Activated CD4-positive, alpha-beta memory T cell treated with anti-CD3 and anti-CD28 coated beads for 36 hours (primary cell): ENCODE results near the gene IGSF11. TPM values are rescaled to one million over a fixed set of nuclear protein-coding genes. Genes with fewer than 3 reads are reported as not detected.

Source experiments
- CTCF ChIA-PET: fragments of 350-600 bp; sonication (Branson Sonifier 250); formaldehyde crosslinking; loops from one replicate; lab custom pipeline; 2021; ENCODE audit warnings: antibody characterized with exemption, inconsistent platforms; lab: Charles Lee
- POLR2A ChIA-PET: fragments of 350-600 bp; sonication (Branson Sonifier 250); formaldehyde crosslinking; loops from one replicate; lab custom pipeline; 2021; ENCODE audit warnings: antibody characterized with exemption; lab: Charles Lee
- DNase-seq: peaks from one replicate; pipeline ENCODE4 v3.0.0-alpha.2; 2020
- H3K27ac Mint-ChIP-seq: one replicate; pipeline ENCODE4 v1.8.0; 2021; ENCODE audit warnings: mixed read lengths
- H3K27me3 Mint-ChIP-seq: one replicate; pipeline ENCODE4 v1.8.0; 2021; ENCODE audit warnings: mixed read lengths
- H3K36me3 Mint-ChIP-seq: one replicate; pipeline ENCODE4 v1.8.0; 2021; ENCODE audit warnings: mixed read lengths
- H3K4me1 Mint-ChIP-seq: one replicate; pipeline ENCODE4 v1.8.0; 2021; ENCODE audit warnings: low read depth, mixed read lengths
- H3K4me3 Mint-ChIP-seq: one replicate; pipeline ENCODE4 v1.8.0; 2021; ENCODE audit warnings: mild to moderate bottlenecking, mixed read lengths
- H3K9me3 Mint-ChIP-seq: one replicate; pipeline ENCODE4 v1.8.0; 2021; ENCODE audit warnings: mixed read lengths
- intact Hi-C: fragments of 100-400 bp; cut with micrococcal nuclease; formaldehyde crosslinking; loops from one replicate; pipeline ENCODE4 v1.15.1; 2023
- total RNA-seq, 2 experiments: library from RNA; stranded (reverse); gene quantifications; one replicate each; pipeline ENCODE4 v1.2.3, GENCODE V29; 2021

IGSF11 gene
- total RNA-seq, 2 experiments from 2014 or later, result 0.14 to 0.15 TPM

GRCh38 chr3:118942671-118943070 lies 92.0 kb downstream of the IGSF11 start:
- H3K36me3 Mint-ChIP-seq, result no peaks in the 10 kb centered on the region
- H3K4me1 Mint-ChIP-seq, result peaks cover 27% of the 10 kb centered on the region
- ChIA-PET CTCF (interaction anchor here (0.6 to 1.6 kb wide), 3 partner anchors 13 to 92 kb away, joined by 3 to 7 read pairs (median 3); partner anchors contain the start of gene IGSF11), POLR2A (no interaction called here)
- no peak overlapping the region for H3K4me3 Mint-ChIP-seq
- no peak for DNase-seq
- no peaks in the 10 kb centered on the region for H3K9me3 Mint-ChIP-seq
- H3K27ac Mint-ChIP-seq, result no peak overlapping the region
- H3K27me3 Mint-ChIP-seq, result no peaks in the 10 kb centered on the region
- intact Hi-C loops, result no loop called here

DNA sequence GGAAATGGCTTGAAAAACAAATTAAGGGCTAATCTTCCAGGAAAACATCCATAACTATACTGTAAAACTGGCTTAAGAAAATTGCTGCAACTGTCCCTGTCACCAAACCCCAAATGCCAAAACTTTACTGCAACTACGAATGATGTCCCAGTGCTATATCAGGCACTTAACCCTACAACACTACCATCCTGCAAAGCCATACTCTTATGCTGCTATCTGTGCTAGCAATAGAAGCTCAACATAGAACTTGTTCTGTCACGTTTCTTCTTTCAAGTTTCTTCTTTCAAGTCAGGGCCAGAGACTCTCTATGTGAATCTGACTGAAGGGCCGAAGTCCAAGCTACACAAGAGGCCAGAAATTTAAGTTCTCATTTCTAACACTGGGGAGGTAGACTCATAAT lies 92.5 kb downstream of the IGSF11 start:
- Mint-ChIP-seq H3K27me3 (no peaks in the 10 kb centered on the region), H3K27ac (no peak overlapping the region)

DNA sequence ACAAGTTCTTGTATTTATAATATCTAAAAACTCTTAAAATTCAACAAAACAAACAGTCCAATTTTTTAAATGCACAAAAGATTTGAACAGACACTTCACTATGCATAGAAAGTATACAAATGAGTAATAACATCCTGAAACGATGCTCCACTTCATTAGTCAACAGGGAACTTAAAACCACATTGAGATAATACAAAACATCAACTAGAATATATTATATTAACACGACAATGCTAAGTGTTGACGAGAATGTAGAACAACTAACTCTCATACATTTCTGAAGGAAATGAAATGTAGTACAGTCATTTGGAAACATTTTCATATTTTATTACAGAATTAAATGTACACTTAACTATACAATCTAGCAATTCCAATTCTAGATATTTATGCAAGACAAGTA lies 93.4 kb downstream of the IGSF11 start:
- Mint-ChIP-seq H3K4me1 (peaks cover 25% of the 10 kb centered on the region), H3K27ac (no peak overlapping the region), H3K9me3 (no peaks in the 10 kb centered on the region), H3K36me3 (no peaks in the 10 kb centered on the region), H3K4me3 (no peak overlapping the region), H3K27me3 (no peaks in the 10 kb centered on the region)
- DNase-seq, result no peak
- intact Hi-C loops, result no loop called here
- ChIA-PET CTCF (interaction anchor here (1.6 kb wide), 1 partner anchor 57 kb away, joined by 7 read pairs; no protein-coding TSS in a partner anchor), POLR2A (no interaction called here)

More for the DNA sequence above, 92.5 kb downstream of the IGSF11 start:
- no peaks in the 10 kb centered on the region for H3K36me3 Mint-ChIP-seq
- H3K4me3 Mint-ChIP-seq, result no peak overlapping the region
- POLR2A ChIA-PET, result no interaction called here
- H3K9me3 Mint-ChIP-seq, result no peaks in the 10 kb centered on the region
- no peak for DNase-seq
- intact Hi-C loops, result no loop called here
- CTCF ChIA-PET, result interaction anchor here (0.6 to 1.6 kb wide), 2 partner anchors 58 to 92 kb away, joined by 3 to 7 read pairs; partner anchors contain the start of gene IGSF11
- H3K4me1 Mint-ChIP-seq, result peaks cover 27% of the 10 kb centered on the region

GRCh38 chr3:118938183-118938961 lies 96.3 kb downstream of the IGSF11 start:
- DNase-seq, result no peak
- no peaks in the 10 kb centered on the region for H3K9me3 Mint-ChIP-seq
- intact Hi-C loops, result no loop called here
- H3K27ac Mint-ChIP-seq, result no peak overlapping the region
- ChIA-PET POLR2A (no interaction called here), CTCF (interaction anchor here (1.5 kb wide), 1 partner anchor 96 kb away, joined by 3 read pairs; the partner anchor contains the start of gene IGSF11)
- peaks cover 23% of the 10 kb centered on the region for H3K4me1 Mint-ChIP-seq
- H3K36me3 Mint-ChIP-seq, result no peaks in the 10 kb centered on the region
- H3K27me3 Mint-ChIP-seq, result no peaks in the 10 kb centered on the region
- no peak overlapping the region for H3K4me3 Mint-ChIP-seq

DNA sequence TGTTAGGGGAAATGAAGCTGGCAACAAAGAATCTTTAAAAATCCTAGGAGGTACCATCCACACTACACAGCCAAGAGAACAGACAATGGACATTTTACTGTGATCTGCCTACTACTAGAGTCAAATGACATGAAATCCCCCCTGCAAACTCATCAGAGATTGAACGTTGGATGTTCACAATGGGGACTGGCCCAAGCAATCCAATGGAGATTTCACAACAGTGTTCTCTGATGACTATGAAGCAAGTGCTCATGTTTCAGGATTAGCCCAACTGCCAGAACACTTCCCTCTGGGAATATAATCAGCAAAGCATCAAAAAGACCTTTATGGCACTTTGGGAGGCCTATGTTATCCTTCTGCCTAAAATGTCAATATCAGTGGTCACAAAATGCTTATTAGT lies 97.8 kb downstream of the IGSF11 start:
- intact Hi-C loops, result no loop called here
- CTCF ChIA-PET, result no interaction called here
- Mint-ChIP-seq H3K4me1 (peaks cover 10% of the 10 kb centered on the region), H3K27ac (no peak overlapping the region), H3K27me3 (no peaks in the 10 kb centered on the region), H3K4me3 (no peak overlapping the region), H3K36me3 (no peaks in the 10 kb centered on the region), H3K9me3 (no peaks in the 10 kb centered on the region)
- no peak for DNase-seq
- POLR2A ChIA-PET, result no interaction called here

DNA sequence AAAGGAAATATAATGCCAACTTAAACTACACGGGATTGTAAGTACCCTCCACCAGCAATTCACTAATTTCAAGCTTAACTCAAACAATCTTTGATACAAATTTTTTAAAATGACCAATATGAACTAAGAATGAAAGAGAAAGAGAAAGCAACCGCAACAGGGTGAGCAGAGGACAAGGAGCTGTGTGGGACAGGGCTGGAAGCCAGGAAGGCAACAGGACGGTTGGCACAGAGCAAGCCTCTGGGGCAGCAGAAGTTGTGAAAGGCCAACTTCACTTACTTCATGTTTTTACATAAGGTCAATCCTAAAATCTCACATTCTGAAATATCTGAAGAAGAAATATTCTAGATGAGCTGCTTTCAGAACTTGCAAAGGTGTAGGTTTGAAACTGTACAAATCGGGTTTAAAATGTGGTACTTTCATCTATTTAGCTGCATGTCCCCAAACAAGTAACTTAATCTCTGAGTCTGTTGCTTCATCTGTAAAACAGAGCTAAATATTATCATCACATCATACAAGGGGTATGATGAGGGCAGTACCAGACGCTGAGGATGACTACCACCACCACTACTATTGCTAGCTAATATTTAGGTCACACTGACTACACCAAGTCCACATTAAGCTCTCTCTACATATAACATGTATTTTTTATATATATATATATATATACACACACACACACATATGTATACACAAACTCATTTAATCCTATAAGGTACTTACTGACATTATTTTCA lies 101.7 kb downstream of the IGSF11 start:
- ChIA-PET CTCF (interaction anchor here (0.7 to 1.6 kb wide), 3 partner anchors 48 to 101 kb away, joined by 3 to 9 read pairs (median 6); partner anchors contain the start of gene IGSF11), POLR2A (no interaction called here)
- DNase-seq, result no peak
- Mint-ChIP-seq H3K4me3 (no peak overlapping the region), H3K36me3 (no peaks in the 10 kb centered on the region), H3K27ac (no peak overlapping the region), H3K4me1 (no peaks in the 10 kb centered on the region), H3K27me3 (no peaks in the 10 kb centered on the region), H3K9me3 (no peaks in the 10 kb centered on the region)
- intact Hi-C loops, result no loop called here

GRCh38 chr3:118931996-118932395 lies 102.7 kb downstream of the IGSF11 start:
- H3K4me3 Mint-ChIP-seq, result no peak overlapping the region
- intact Hi-C loops, result no loop called here
- no peaks in the 10 kb centered on the region for H3K27me3 Mint-ChIP-seq
- no peaks in the 10 kb centered on the region for H3K4me1 Mint-ChIP-seq
- no peak overlapping the region for H3K27ac Mint-ChIP-seq
- no peak for DNase-seq
- H3K9me3 Mint-ChIP-seq, result no peaks in the 10 kb centered on the region
- H3K36me3 Mint-ChIP-seq, result no peaks in the 10 kb centered on the region
- CTCF ChIA-PET, result interaction anchor here (1.6 kb wide), 1 partner anchor 47 kb away, joined by 6 read pairs; no protein-coding TSS in a partner anchor
- POLR2A ChIA-PET, result no interaction called here

DNA sequence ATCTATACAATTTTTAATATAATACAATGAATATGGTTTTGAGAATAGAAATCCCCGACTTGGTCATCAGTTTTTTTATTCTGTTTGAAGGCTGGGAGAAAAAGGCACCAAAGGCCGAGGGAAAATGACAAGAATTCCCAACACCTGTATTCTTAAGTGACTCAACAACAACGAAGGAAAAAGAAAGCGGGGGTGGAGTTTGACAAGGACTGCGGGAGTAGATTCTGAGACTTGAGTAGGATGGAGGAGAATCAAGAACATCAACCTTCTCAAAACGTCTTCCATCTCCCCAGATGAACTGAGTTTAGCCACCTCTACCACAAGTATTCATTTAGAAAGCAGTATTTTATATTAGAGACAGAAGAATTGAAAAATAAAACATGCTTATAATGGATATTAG lies 107.2 kb downstream of the IGSF11 start:
- Mint-ChIP-seq H3K4me3 (no peak overlapping the region), H3K36me3 (no peaks in the 10 kb centered on the region), H3K4me1 (no peaks in the 10 kb centered on the region), H3K9me3 (no peaks in the 10 kb centered on the region), H3K27ac (no peak overlapping the region), H3K27me3 (no peaks in the 10 kb centered on the region)
- DNase-seq, result no peak
- CTCF ChIA-PET, result no interaction called here
- intact Hi-C loops, result no loop called here
- POLR2A ChIA-PET, result no interaction called here

DNA sequence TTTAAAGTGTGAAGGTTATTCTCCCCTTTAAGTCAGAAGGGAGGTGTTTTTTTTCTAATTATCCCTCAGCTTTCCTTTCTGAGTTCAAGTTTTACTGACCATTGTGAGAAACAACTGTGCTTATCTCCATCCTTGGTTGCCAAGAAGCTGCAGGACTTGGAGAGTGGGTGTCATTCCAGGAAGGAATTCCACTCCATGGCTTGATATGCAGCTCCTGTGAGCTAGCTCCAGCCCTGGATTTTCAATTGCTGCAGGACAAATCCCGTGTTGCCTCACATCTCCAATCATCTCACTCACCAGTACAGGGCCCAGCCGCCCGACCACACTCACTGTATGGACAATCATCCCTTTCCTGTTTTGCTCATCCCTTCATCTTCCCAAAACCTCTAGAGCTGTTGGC lies 122.5 kb downstream of the IGSF11 start:
- ChIA-PET CTCF (interaction anchor here (0.9 to 1.4 kb wide), 2 partner anchors 28 to 30 kb away, joined by 4 to 5 read pairs; no protein-coding TSS in a partner anchor), POLR2A (no interaction called here)
- Mint-ChIP-seq H3K4me3 (no peak overlapping the region), H3K9me3 (no peaks in the 10 kb centered on the region), H3K36me3 (no peaks in the 10 kb centered on the region), H3K27me3 (peaks cover 3% of the 10 kb centered on the region), H3K27ac (no peak overlapping the region), H3K4me1 (no peaks in the 10 kb centered on the region)
- DNase-seq, result no peak
- intact Hi-C loops, result no loop called here

- peaks cover 3% of the 10 kb centered on the region for H3K27me3 Mint-ChIP-seq
- intact Hi-C loops, result no loop called here
- no peak overlapping the region for H3K4me3 Mint-ChIP-seq
- no peak for DNase-seq
- ChIA-PET POLR2A (no interaction called here), CTCF (interaction anchor here (1.3 kb wide), 1 partner anchor 28 kb away, joined by 3 read pairs; no protein-coding TSS in a partner anchor)
- H3K4me1 Mint-ChIP-seq, result no peaks in the 10 kb centered on the region
- H3K27ac Mint-ChIP-seq, result no peak overlapping the region
- no peaks in the 10 kb centered on the region for H3K36me3 Mint-ChIP-seq
- H3K9me3 Mint-ChIP-seq, result no peaks in the 10 kb centered on the region
Observed at GRCh38 chr3:118910332-118910731, 124.3 kb downstream of the IGSF11 start.

DNA sequence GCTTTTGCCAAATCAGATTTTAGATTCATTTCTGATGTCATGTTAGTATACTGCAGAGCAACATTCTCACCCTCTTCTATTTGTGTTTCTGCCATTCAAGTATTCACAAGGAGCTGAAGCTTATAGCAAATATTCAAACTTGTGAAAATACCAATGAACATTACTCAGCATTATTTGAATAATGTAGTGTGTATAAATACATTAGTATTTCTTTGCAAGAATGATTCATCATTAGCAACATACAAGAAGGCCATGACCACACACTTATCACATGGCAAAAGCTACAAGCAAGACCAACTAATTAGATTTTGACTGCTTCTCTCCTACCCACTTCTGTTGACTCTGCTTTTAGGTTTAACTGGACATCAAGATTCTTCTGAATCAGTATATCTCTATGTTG lies 124.9 kb downstream of the IGSF11 start:
- CTCF ChIA-PET, result interaction anchor here (1.3 kb wide), 1 partner anchor 28 kb away, joined by 3 read pairs; no protein-coding TSS in a partner anchor
- POLR2A ChIA-PET, result no interaction called here
- DNase-seq, result no peak
- Mint-ChIP-seq H3K27ac (no peak overlapping the region), H3K4me3 (no peak overlapping the region), H3K36me3 (no peaks in the 10 kb centered on the region), H3K4me1 (no peaks in the 10 kb centered on the region), H3K27me3 (peaks cover 3% of the 10 kb centered on the region), H3K9me3 (no peaks in the 10 kb centered on the region)
- intact Hi-C loops, result no loop called here

GRCh38 chr3:118907909-118908308 lies 126.7 kb downstream of the IGSF11 start:
- intact Hi-C loops, result no loop called here
- CTCF ChIA-PET, result interaction anchor here (1.0 to 1.5 kb wide), 2 partner anchors 25 to 128 kb away, joined by 3 to 4 read pairs; no protein-coding TSS in a partner anchor
- Mint-ChIP-seq H3K27me3 (peaks cover 3% of the 10 kb centered on the region), H3K4me1 (no peaks in the 10 kb centered on the region), H3K36me3 (no peaks in the 10 kb centered on the region), H3K4me3 (no peak overlapping the region), H3K9me3 (no peaks in the 10 kb centered on the region), H3K27ac (no peak overlapping the region)
- no peak for DNase-seq
- POLR2A ChIA-PET, result no interaction called here
